Loucy (cell line): ENCODE results near the gene CASQ1.

Experiments
- CTCF ChIP-seq: fragments of 200-600 bp; sonication (generic); conservative IDR thresholded peaks from 2 replicates; pipeline ENCODE4 v1.5.1; 2014; ENCODE audit warnings: mild to moderate bottlenecking, antibody characterized with exemption, low read length
- EZH2phosphoT487 ChIP-seq: fragments of 200-600 bp; IDR thresholded peaks from 2 replicates; pipeline ENCODE4 v1.6.1; 2018; ENCODE audit warnings: antibody characterized with exemption, mild to moderate bottlenecking, moderate library complexity, borderline replicate concordance

- TF ChIP-seq CTCF (no peak), EZH2phosphoT487 (no peak)
These were observed 30.7 kb downstream of the CASQ1 start for GRCh38 chr1:160221089-160221488.
